Stimulated activated CD4-positive, alpha-beta T cell treated with anti-CD3 and anti-CD28 coated beads, Interleukin-1b, Interleukin-23, amount 100 ng/mL, for 24 hours (primary cell): ENCODE results near the gene HNF1A.
"Not testable (repeated sequence)": the region's sequence is repeated elsewhere in the genome, so short reads cannot be mapped to it uniquely, and the experiment has no call there.

ENCODE experiments used
- DNase-seq, 4 experiments: peaks; one replicate each; pipeline ENCODE4 v3.0.0-alpha.2; 2020; ENCODE audit warnings: low read depth in 4 of 4, low spot score in 1 of 4

Gene HNF1A

DNA sequence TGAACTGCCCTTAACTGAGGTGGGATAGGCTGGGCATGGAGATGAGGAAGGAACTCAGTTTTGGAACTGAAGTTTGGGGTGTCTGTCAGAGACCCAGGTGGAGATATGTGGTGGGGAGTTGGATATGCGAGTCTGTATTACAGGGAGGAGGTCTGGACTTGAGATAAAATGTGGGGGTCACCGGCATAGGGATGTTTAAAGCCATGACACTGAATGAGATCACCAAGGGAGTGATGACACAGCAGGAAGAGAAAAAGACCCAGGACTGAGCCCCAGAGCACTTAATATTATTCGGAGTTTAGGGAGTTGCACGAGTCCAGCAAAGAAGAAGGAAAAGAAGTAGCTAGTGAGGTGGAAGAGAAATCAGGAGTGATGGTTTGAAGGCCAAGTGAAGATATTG lies 64.7 kb downstream of the HNF1A start:
- DNase-seq, result no peak

DNA sequence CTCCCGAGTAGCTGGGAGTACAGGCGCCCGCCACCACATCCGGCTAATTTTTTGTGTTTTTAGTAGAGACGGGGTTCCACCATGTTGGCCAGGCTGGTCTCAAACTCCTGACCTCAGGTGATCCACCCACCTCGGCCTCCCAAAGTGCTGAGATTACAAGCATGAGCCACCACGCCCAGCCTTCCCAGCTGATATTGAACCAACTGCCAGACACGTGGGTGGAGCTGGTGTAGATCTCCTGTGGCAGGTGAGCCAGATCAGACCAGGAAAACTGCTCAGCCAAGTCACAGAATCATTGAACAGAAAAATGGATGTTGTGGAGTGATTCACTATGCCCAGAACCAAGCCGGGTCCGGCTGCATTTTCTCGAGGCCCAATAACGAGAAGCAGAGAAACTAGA lies 69.1 kb downstream of the HNF1A start:
- DNase-seq, result not testable (repeated sequence)

DNA sequence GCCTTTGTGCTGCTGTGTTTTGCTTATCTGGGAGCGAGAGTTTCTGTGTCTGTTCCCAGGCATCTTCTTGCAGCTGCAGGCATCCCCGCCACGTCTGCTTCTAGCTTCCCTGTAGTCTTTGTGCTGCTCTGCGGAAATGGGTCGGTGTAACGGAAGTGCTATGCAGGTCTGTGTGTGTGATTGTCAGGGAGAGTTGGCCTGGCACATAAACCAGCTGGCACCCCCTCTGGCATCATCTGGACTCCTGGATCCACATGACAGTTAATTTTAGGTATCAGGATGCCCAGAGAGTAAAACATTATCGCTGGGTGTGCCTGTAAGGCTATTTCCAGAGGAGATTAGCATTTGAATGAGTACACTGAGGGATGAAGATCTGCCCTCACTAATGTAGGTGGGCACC lies 70.1 kb downstream of the HNF1A start:
- no peak for DNase-seq

DNA sequence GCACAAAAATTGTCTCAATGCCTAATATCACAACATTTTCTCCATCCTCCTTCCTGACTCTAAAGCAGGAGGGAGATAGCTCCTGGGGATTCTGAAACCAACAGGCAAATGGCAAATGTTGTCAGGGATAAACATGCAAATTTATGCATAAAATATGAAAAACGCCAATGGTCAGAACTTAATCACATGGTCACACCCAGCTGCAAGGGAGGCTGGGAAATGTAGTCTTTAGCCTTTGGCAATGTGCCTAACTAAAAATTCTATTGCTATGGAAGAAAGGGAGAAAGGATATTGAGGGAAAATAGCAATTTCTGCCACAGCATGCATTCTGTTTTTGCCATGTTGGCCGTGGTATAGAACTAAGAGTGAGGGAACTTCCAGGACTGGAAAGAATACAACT lies 72.4 kb downstream of the HNF1A start:
- DNase-seq, result no peak
